Caco-2 (cell line): ENCODE measurements around the gene MT1HL1. TPM values are rescaled to one million over a fixed set of nuclear protein-coding genes. Genes with fewer than 3 reads are reported as not detected.

Experiments
- BruUV-seq: library from RNA; stranded (reverse); fragments of 400-500 nt; replicated peaks from 2 replicates; lab custom pipeline; 2021; lab: Mats Ljungman, UMichigan
- CTCF ChIA-PET: fragments of 300-600 bp; sonication (Branson Sonifier 250); formaldehyde crosslinking; loops from one replicate; lab custom pipeline; 2022; ENCODE audit warnings: antibody characterized with exemption; lab: Charles Lee
- POLR2A ChIA-PET: fragments of 300-600 bp; sonication (Branson Sonifier 250); formaldehyde crosslinking; loops from one replicate; lab custom pipeline; 2022; ENCODE audit warnings: antibody characterized with exemption; lab: Charles Lee
- DNase-seq, 2 experiments: peaks; one replicate each; pipeline versions ENCODE4 v3.0.0 to v3.0.0-alpha.2; 2020 to 2022
- H3K27me3 ChIP-seq: replicated peaks from 2 replicates; pipeline ENCODE4 v1.6.0; 2011; ENCODE audit warnings: low read length; ENCODE audit not compliant: control insufficient read depth, insufficient read depth
- H3K36me3 ChIP-seq: 2 replicates; pipeline ENCODE4 v1.5.1; 2011; ENCODE audit warnings: low read length; ENCODE audit not compliant: control insufficient read depth, insufficient read depth
- H3K4me1 ChIP-seq: fragments of 250-450 bp; sonication (Bioruptor Pico); 2 replicates; pipeline ENCODE4 v1.5.1; 2020; ENCODE audit warnings: mild to moderate bottlenecking
- H3K4me3 ChIP-seq: 2 replicates; pipeline ENCODE4 v1.5.1; 2011; ENCODE audit warnings: low read depth, mild to moderate bottlenecking, control low read depth, low read length
- H3K9me3 ChIP-seq: fragments of 250-450 bp; sonication (Bioruptor Pico); 2 replicates; pipeline ENCODE4 v1.5.1; 2020; ENCODE audit warnings: mild to moderate bottlenecking, moderate library complexity
- H3K27ac Mint-ChIP-seq: one replicate; pipeline ENCODE4 v1.8.0; 2022; ENCODE audit warnings: mixed read lengths; ENCODE audit not compliant: unreplicated experiment
- H3K27me3 Mint-ChIP-seq: one replicate; pipeline ENCODE4 v1.8.0; 2022; ENCODE audit warnings: mixed read lengths; ENCODE audit not compliant: insufficient read depth, unreplicated experiment
- H3K36me3 Mint-ChIP-seq: one replicate; pipeline ENCODE4 v1.8.0; 2022; ENCODE audit warnings: mild to moderate bottlenecking, mixed read lengths; ENCODE audit not compliant: insufficient read depth, unreplicated experiment
- H3K4me1 Mint-ChIP-seq: one replicate; pipeline ENCODE4 v1.8.0; 2022; ENCODE audit warnings: low read depth, mixed read lengths; ENCODE audit not compliant: unreplicated experiment
- H3K4me3 Mint-ChIP-seq: one replicate; pipeline ENCODE4 v1.8.0; 2022; ENCODE audit warnings: mild to moderate bottlenecking, moderate library complexity, mixed read lengths; ENCODE audit not compliant: unreplicated experiment
- H3K9me3 Mint-ChIP-seq: one replicate; pipeline ENCODE4 v1.8.0; 2022; ENCODE audit warnings: mixed read lengths; ENCODE audit not compliant: unreplicated experiment
- intact Hi-C: fragments of 100-400 bp; cut with micrococcal nuclease; formaldehyde crosslinking; loops from one replicate; pipeline ENCODE4 v1.10.0; 2022; ENCODE audit not compliant: unreplicated experiment
- total RNA-seq: library from RNA; stranded (reverse); gene quantifications from 2 replicates; pipeline ENCODE4 v1.2.3, GENCODE V29; 2022
- TF ChIP-seq, protein P1 (sequence below), 2 experiments: fragments of 200-600 bp in 1 of 2; IDR thresholded peaks; 1 replicate in 1 of 2; 2 replicates in 1 of 2; pipeline versions ENCODE4 v1.5.1 to v1.8.0; 2011 to 2022; ENCODE audit warnings: antibody characterized with exemption in 1 of 2, control low read depth in 1 of 2, inconsistent platforms in 1 of 2, low read depth in 1 of 2, low read length in 1 of 2, mild to moderate bottlenecking in 1 of 2, moderate library complexity in 1 of 2; ENCODE audit not compliant: insufficient read depth in 1 of 2, severe bottlenecking in 1 of 2, unreplicated experiment in 1 of 2

MT1HL1 gene
- total RNA-seq, 1 experiment from 2014 or later, result not detected

DNA sequence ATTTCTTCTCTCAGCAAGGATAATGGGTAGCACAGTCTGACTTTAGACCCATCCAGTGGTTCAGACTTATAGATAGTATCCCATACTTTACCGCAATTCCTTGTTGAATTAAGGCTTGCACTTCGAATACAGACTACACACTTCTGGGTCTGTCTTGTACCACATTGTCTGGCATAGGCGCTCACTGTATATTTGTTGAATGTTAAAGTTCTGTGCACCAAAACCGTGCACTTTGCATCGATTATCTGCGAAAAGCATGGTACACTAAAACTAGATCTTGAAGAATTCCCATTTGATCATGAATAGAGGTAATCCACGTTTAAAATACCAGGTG lies 37.2 kb upstream of the MT1HL1 start:
- no peak for DNase-seq
- TF ChIP-seq, protein P1, sequence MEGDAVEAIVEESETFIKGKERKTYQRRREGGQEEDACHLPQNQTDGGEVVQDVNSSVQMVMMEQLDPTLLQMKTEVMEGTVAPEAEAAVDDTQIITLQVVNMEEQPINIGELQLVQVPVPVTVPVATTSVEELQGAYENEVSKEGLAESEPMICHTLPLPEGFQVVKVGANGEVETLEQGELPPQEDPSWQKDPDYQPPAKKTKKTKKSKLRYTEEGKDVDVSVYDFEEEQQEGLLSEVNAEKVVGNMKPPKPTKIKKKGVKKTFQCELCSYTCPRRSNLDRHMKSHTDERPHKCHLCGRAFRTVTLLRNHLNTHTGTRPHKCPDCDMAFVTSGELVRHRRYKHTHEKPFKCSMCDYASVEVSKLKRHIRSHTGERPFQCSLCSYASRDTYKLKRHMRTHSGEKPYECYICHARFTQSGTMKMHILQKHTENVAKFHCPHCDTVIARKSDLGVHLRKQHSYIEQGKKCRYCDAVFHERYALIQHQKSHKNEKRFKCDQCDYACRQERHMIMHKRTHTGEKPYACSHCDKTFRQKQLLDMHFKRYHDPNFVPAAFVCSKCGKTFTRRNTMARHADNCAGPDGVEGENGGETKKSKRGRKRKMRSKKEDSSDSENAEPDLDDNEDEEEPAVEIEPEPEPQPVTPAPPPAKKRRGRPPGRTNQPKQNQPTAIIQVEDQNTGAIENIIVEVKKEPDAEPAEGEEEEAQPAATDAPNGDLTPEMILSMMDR (IDR thresholded peaks at IDR 0.05; ENCODE audit: insufficient read depth in 1 of 2, low read depth in 1 of 2, low read length in 1 of 2, severe bottlenecking in 1 of 2, unreplicated experiment in 1 of 2), result no peak
- no peak overlapping the region for H3K4me3 Mint-ChIP-seq
- no TSS peak for BruUV-seq
- ChIA-PET CTCF (no interaction called here), POLR2A (interaction anchor here (0.5 kb wide), 1 partner anchor 32 kb away, joined by 4 read pairs; no protein-coding TSS in a partner anchor)
- Histone ChIP-seq H3K4me3 (no peak overlapping the region), H3K27me3 (no peaks in the 10 kb centered on the region), H3K9me3 (no peaks in the 10 kb centered on the region), H3K4me1 (no peaks in the 10 kb centered on the region), H3K36me3 (no peaks in the 10 kb centered on the region)
- no peak overlapping the region for H3K27ac Mint-ChIP-seq
- H3K9me3 Mint-ChIP-seq, result no peaks in the 10 kb centered on the region
- peaks cover 4% of the 10 kb centered on the region for H3K27me3 Mint-ChIP-seq
- no peaks in the 10 kb centered on the region for H3K4me1 Mint-ChIP-seq
- intact Hi-C loops, result no loop called here
- H3K36me3 Mint-ChIP-seq, result no peaks in the 10 kb centered on the region

GRCh38 chr1:237040823-237041222 lies 36.6 kb upstream of the MT1HL1 start:
- no peak overlapping the region for H3K4me3 Mint-ChIP-seq
- peaks cover 4% of the 10 kb centered on the region for H3K27me3 Mint-ChIP-seq
- no peaks in the 10 kb centered on the region for H3K4me1 Mint-ChIP-seq
- H3K4me1 ChIP-seq, result no peaks in the 10 kb centered on the region
- intact Hi-C loops, result no loop called here
- H3K36me3 ChIP-seq, result no peaks in the 10 kb centered on the region
- ChIA-PET CTCF (no interaction called here), POLR2A (no interaction called here)
- H3K27ac Mint-ChIP-seq, result no peak overlapping the region
- TF ChIP-seq, protein P1 (IDR thresholded peaks at IDR 0.05; ENCODE audit: insufficient read depth in 1 of 2, low read depth in 1 of 2, low read length in 1 of 2, severe bottlenecking in 1 of 2, unreplicated experiment in 1 of 2), result no peak
- DNase-seq, result no peak
- no peaks in the 10 kb centered on the region for H3K9me3 ChIP-seq
- no peaks in the 10 kb centered on the region for H3K27me3 ChIP-seq
- no peak overlapping the region for H3K4me3 ChIP-seq
- no peaks in the 10 kb centered on the region for H3K36me3 Mint-ChIP-seq
- BruUV-seq, result no TSS peak
- H3K9me3 Mint-ChIP-seq, result no peaks in the 10 kb centered on the region

DNA sequence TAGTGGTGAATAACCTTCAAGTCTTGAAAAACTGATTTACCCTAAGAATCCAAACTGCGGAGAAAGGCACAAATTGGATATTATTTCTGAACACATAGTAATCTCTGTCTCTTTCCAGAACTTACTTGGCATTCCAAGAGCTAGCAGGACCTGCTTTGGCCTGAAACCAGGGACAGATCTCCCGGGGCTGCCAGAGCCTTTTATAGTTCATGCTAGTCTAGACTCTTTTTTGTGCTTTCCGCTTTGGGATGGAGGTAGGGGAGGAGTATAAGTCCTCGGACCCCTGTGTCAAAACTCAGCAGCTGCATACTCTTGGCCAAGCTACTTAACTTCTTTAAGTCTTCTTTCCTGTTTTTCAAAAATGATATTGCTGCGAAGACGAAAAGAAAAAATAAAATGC lies 34.0 kb upstream of the MT1HL1 start:
- H3K27ac Mint-ChIP-seq, result no peak overlapping the region
- Histone ChIP-seq H3K4me3 (no peak overlapping the region), H3K27me3 (no peaks in the 10 kb centered on the region), H3K9me3 (no peaks in the 10 kb centered on the region), H3K36me3 (no peaks in the 10 kb centered on the region), H3K4me1 (no peaks in the 10 kb centered on the region)
- ChIA-PET POLR2A (no interaction called here), CTCF (no interaction called here)
- no peak for DNase-seq
- intact Hi-C loops, result no loop called here
- no peaks in the 10 kb centered on the region for H3K9me3 Mint-ChIP-seq
- no peak overlapping the region for H3K4me3 Mint-ChIP-seq
- H3K36me3 Mint-ChIP-seq, result no peaks in the 10 kb centered on the region
- no peaks in the 10 kb centered on the region for H3K4me1 Mint-ChIP-seq
- TF ChIP-seq, protein P1 (IDR thresholded peaks at IDR 0.05; ENCODE audit: insufficient read depth in 1 of 2, low read depth in 1 of 2, low read length in 1 of 2, severe bottlenecking in 1 of 2, unreplicated experiment in 1 of 2), result no peak
- no peaks in the 10 kb centered on the region for H3K27me3 Mint-ChIP-seq
- no TSS peak for BruUV-seq
